GM21786 (cell line): ENCODE measurements around the gene CNTNAP2.
"Not testable (repeated sequence)": the region's sequence is repeated elsewhere in the genome, so short reads cannot be mapped to it uniquely, and the experiment has no call there.

Experiments used
- ATAC-seq: cut with Tn5 transposase; IDR thresholded peaks from one replicate; pipeline ENCODE4 v1.9.1; 2021; ENCODE audit not compliant: unreplicated experiment

The CNTNAP2 gene

GRCh38 chr7:148042935-148043631 lies 1926.5 kb downstream of the CNTNAP2 start:
- no peak for ATAC-seq

- no peak for ATAC-seq
These were observed 1927.6 kb downstream of the CNTNAP2 start for GRCh38 chr7:148044173-148044572.

GRCh38 chr7:148045521-148045920 lies 1928.9 kb downstream of the CNTNAP2 start:
- no peak for ATAC-seq

GRCh38 chr7:148049068-148049467 lies 1932.5 kb downstream of the CNTNAP2 start:
- ATAC-seq: no peak

GRCh38 chr7:148050492-148051158 lies 1934.0 kb downstream of the CNTNAP2 start:
- no peak for ATAC-seq

- no peak for ATAC-seq
These were observed 1939.8 kb downstream of the CNTNAP2 start for GRCh38 chr7:148056406-148056805.

- no peak for ATAC-seq
These were observed 1941.5 kb downstream of the CNTNAP2 start for GRCh38 chr7:148058092-148058491.

- ATAC-seq: no peak
These were observed 1942.2 kb downstream of the CNTNAP2 start for GRCh38 chr7:148058753-148059152.

- peak; percentile 80 for ATAC-seq
These were observed 1944.1 kb downstream of the CNTNAP2 start for GRCh38 chr7:148060724-148061123.

- not testable (repeated sequence) for ATAC-seq
These were observed 1961.5 kb downstream of the CNTNAP2 start for GRCh38 chr7:148078111-148078510.

- no peak for ATAC-seq
These were observed 1962.8 kb downstream of the CNTNAP2 start for GRCh38 chr7:148079206-148080080.

DNA sequence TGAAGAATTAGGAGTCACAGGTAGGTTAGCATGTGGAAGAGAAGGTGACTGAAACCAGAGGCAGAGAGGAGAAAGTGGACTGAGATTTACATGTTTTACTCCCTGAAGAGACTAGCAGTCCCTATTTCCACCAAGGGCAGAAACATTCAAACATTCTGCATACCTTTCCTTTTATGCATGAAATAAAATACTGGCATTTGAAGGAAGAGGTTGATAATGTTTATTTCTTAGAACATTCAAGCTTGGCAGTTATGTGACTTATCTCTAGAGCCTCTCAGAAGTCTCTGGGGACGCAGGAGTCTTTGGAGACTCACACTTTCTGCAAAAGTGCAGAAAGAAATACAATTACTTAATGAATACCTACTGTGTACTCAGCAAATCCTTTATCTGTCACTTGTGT lies 1966.8 kb downstream of the CNTNAP2 start:
- no peak for ATAC-seq

DNA sequence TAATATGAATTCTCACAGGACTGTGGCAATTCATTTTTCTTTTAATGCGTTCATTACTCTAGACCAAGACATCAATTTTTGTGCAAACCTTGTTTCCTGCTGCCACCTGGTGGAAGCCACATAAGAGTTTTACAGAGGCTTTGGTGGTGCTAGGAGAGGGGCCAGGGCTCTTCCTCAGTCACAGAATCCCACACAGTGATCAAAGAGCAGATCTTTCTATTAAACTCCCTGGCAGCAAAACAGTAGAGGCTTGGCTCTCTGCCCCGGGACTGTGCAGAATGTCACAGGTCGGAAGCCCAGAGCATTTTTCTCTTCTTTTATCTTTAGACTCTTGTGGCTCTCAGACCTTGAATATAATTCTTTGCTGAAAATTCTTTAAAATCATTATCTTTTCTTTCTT lies 1967.5 kb downstream of the CNTNAP2 start:
- peak; percentile 72 for ATAC-seq

DNA sequence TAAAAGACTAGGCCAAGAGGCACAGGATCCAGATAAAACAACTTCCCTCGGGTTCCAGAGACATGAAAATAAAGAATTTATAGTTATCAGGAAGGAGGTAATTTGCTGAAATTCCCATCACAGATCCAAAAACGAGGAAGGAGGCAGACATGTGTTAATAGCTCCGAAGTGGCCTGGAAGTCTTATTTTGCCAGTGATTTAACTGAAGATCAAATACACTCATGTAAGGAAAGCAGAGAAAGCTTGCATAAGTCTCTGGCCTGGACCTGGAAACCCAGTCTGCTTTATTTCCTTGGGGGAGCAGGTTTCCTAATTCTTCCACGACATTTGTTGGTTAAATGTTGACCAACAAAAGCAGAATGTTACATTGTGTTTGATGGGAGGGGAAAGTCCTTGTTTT lies 1975.3 kb downstream of the CNTNAP2 start:
- ATAC-seq: no peak

- no peak for ATAC-seq
These were observed 1977.0 kb downstream of the CNTNAP2 start for GRCh38 chr7:148093375-148094166.

DNA sequence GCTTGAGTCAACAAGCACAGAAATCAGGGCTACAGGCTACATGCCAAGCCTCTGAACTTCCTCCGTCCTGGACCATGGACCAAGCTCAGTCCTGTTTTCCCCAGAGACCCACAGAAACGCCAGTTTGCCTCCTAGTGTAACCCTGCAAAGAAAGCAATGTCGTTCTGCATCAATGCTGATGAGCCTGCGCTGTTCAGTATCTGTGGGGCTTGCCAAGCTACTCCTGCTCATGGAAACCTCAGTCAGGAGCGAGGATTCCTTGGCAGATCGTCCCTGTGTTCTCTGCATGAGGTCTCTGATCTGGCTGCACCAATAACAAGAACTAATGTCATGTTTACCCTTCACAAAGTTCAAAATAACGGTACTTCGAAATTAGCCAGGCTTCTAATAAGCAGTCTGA lies 1978.5 kb downstream of the CNTNAP2 start:
- ATAC-seq: no peak

DNA sequence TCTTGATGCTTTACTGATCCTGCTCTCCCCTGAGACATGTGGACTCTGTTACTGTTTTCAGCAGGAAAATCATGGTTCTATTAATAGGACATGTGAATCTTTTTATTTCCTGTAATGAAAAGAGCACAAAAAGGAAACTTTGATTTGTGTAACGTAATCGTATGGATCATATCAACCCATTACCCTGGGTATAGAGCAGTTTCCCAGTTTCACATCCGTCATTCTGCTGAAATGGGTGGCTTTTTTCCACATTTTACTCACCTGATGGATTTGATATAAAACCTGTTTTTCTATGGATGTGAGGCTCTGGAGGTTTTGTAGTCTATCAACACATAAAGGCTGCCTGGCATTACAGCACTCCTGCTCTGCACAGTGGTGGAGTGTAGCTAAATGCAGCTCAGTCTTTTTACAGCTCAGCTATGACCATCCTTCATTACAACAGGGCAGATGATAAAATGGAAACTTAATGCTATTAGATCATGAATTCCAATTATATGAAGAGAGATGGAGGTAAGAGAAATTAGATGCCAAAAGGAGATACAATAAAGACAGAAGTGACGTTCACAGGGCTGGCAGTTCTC lies 1987.6 kb downstream of the CNTNAP2 start:
- no peak for ATAC-seq

DNA sequence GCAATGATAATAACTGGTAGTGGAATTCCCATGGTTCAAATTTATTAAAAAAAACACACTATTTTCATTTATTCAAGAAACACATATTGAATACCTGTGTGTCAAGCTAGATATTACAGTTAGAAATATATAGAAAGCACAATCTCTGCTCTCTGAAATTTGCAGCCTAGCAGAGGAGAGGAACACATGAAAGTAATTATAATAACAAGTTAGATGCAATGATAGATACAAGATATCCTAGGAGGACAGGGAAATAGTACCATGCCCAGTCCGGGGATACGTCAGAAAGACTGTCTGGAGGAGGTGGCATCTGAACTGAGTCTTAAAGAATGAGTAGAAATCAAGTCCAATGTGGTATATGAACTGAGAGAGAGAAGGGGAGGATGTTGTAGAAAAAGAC lies 1988.3 kb downstream of the CNTNAP2 start:
- ATAC-seq: no peak

- ATAC-seq: no peak
These were observed 1989.3 kb downstream of the CNTNAP2 start for GRCh38 chr7:148105853-148106252.

DNA sequence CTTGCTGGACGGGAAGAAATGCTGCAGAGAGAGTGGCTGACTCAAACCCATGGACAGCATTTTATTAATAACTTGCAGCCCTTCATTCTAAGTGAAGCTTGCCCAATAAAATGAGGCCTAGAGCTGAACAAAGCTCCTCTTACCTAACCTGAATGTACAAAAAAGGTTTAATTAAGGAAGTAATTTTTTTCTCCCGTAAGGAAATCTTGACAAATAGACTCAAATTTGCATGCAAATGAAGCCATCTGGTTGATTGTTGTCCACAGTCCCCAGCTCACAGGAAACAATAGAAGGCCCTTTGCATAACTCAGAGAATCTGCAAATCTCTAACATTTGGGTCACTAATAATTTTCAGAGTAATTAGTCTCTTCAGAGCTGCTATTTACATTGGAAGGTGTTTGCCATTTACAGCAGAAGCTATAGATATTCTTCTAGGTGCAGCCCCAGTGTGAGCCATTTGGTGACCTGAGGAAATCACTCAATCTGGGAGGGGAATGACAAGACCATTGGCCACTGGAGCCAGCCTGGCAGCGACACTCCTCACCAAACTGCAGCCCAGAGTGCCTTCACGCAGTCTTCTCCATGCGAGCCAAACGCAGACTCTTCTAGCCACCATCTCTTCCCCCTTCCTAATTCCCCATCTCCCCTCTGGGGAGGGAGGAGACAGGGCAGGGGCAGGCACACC lies 1991.0 kb downstream of the CNTNAP2 start:
- no peak for ATAC-seq
